Mesenchymal stem cell (in vitro differentiated cells and primary cell): ENCODE measurements around the gene GAS6.

Source experiments
- DNase-seq: peaks from one replicate; pipeline ENCODE4 v3.0.0-alpha.2; 2013
- H2AFZ ChIP-seq: one replicate; pipeline ENCODE4 v1.6.1; 2013; ENCODE audit warnings: low read depth, mild to moderate bottlenecking, control low read depth, inconsistent platforms, low read length, moderate library complexity
- H2AK5ac ChIP-seq: 2 replicates; pipeline ENCODE4 v1.6.1; 2013; ENCODE audit warnings: low read length, moderate library complexity, mild to moderate bottlenecking, inconsistent platforms; ENCODE audit not compliant: severe bottlenecking
- H2BK120ac ChIP-seq: one replicate; pipeline ENCODE4 v1.6.1; 2013; ENCODE audit warnings: low read depth, mild to moderate bottlenecking, inconsistent platforms, low read length, moderate library complexity
- H2BK12ac ChIP-seq, 2 experiments: one replicate each; pipeline ENCODE4 v1.6.1; 2013; ENCODE audit warnings: inconsistent platforms in 2 of 2, low read length in 2 of 2, mild to moderate bottlenecking in 2 of 2, moderate library complexity in 2 of 2, control low read depth in 1 of 2
- H2BK15ac ChIP-seq: one replicate; pipeline ENCODE4 v1.6.1; 2013; ENCODE audit warnings: mild to moderate bottlenecking, low read depth, inconsistent platforms; ENCODE audit not compliant: poor library complexity, severe bottlenecking
- H2BK5ac ChIP-seq: 2 replicates; pipeline ENCODE4 v1.6.1; 2013; ENCODE audit warnings: low read depth, mild to moderate bottlenecking, low read length, control low read depth, inconsistent platforms; ENCODE audit not compliant: poor library complexity, severe bottlenecking
- H3K14ac ChIP-seq, 2 experiments: one replicate each; pipeline ENCODE4 v1.6.1; 2013; ENCODE audit warnings: inconsistent platforms in 2 of 2, low read length in 2 of 2, control low read depth in 1 of 2, mild to moderate bottlenecking in 1 of 2, moderate library complexity in 1 of 2
- H3K18ac ChIP-seq, 2 experiments: one replicate each; pipeline ENCODE4 v1.6.1; 2013; ENCODE audit warnings: inconsistent platforms in 2 of 2, low read length in 2 of 2, control low read depth in 1 of 2, low read depth in 1 of 2, mild to moderate bottlenecking in 1 of 2
- H3K23ac ChIP-seq, 2 experiments: one replicate each; pipeline ENCODE4 v1.6.1; 2013; ENCODE audit warnings: inconsistent platforms in 2 of 2, low read length in 2 of 2, mild to moderate bottlenecking in 2 of 2, moderate library complexity in 2 of 2, control low read depth in 1 of 2
- H3K27ac ChIP-seq: 2 replicates; pipeline ENCODE4 v1.5.1; 2013; ENCODE audit warnings: mild to moderate bottlenecking, moderate library complexity, low read length, control low read depth, inconsistent platforms; ENCODE audit not compliant: poor library complexity, severe bottlenecking
- H3K27me3 ChIP-seq, 2 experiments: 2 replicates each; pipeline versions ENCODE4 v1.6.1 to v1.7.0; 2013; ENCODE audit warnings: low read length in 2 of 2, mild to moderate bottlenecking in 2 of 2, moderate library complexity in 2 of 2, control low read depth in 1 of 2, inconsistent platforms in 1 of 2; ENCODE audit not compliant: control insufficient read depth in 1 of 2, insufficient read depth in 1 of 2
- H3K36me3 ChIP-seq, 2 experiments: 2 replicates each; pipeline versions ENCODE4 v1.6.1 to v1.7.0; 2013; ENCODE audit warnings: low read length in 2 of 2, control low read depth in 1 of 2, inconsistent platforms in 1 of 2, low read depth in 1 of 2, mild to moderate bottlenecking in 1 of 2; ENCODE audit not compliant: insufficient read depth in 2 of 2, control insufficient read depth in 1 of 2
- H3K4ac ChIP-seq, 2 experiments: one replicate each; pipeline ENCODE4 v1.6.1; 2013; ENCODE audit warnings: inconsistent platforms in 2 of 2, low read length in 2 of 2, mild to moderate bottlenecking in 2 of 2, moderate library complexity in 2 of 2, control low read depth in 1 of 2, low read depth in 1 of 2
- H3K4me1 ChIP-seq: 2 replicates; pipeline ENCODE4 v1.6.1; 2013; ENCODE audit warnings: low read depth, low read length, control low read depth; ENCODE audit not compliant: control insufficient read depth, insufficient read depth
- H3K4me2 ChIP-seq: 2 replicates; pipeline ENCODE4 v1.6.1; 2013; ENCODE audit warnings: low read length, mild to moderate bottlenecking, inconsistent platforms; ENCODE audit not compliant: poor library complexity, severe bottlenecking
- H3K4me3 ChIP-seq, 2 experiments: 2 replicates each; pipeline versions ENCODE4 v1.5.1 to v1.7.0; 2013; ENCODE audit warnings: low read length in 2 of 2, mild to moderate bottlenecking in 2 of 2, control low read depth in 1 of 2, low read depth in 1 of 2; ENCODE audit not compliant: insufficient read depth in 1 of 2
- H3K79me1 ChIP-seq: replicated peaks from 2 replicates; pipeline ENCODE4 v1.6.1; 2013; ENCODE audit warnings: mild to moderate bottlenecking, control low read depth, low read length, inconsistent platforms; ENCODE audit not compliant: poor library complexity, severe bottlenecking
- H3K9ac ChIP-seq: 2 replicates; pipeline ENCODE4 v1.7.0; 2013; ENCODE audit warnings: mild to moderate bottlenecking, low read length, moderate library complexity
- H3K9me3 ChIP-seq: 2 replicates; pipeline ENCODE4 v1.7.0; 2013; ENCODE audit warnings: mild to moderate bottlenecking, low read length; ENCODE audit not compliant: control insufficient read depth
- H4K8ac ChIP-seq: one replicate; pipeline ENCODE4 v1.6.1; 2013; ENCODE audit warnings: inconsistent platforms, mild to moderate bottlenecking, low read length, moderate library complexity
- H4K91ac ChIP-seq: one replicate; pipeline ENCODE4 v1.6.1; 2013; ENCODE audit warnings: mild to moderate bottlenecking, low read length, inconsistent platforms
- WGBS: methylation state at CpG from one replicate; pipeline ENCODE4 v1.1.7; 2013; ENCODE audit warnings: mixed read lengths; 5-methylcytosine and 5-hydroxymethylcytosine counted together

GAS6 gene

GRCh38 chr13:113848431-113849260, 15.2 kb downstream of the GAS6 start:
- no peak overlapping the region for H3K9ac ChIP-seq

GRCh38 chr13:113848020-113848419, 15.9 kb downstream of the GAS6 start:
- Histone ChIP-seq H3K9ac (no peak overlapping the region), H2BK5ac (no peak overlapping the region), H3K27ac (no peak overlapping the region), H3K14ac (no peak overlapping the region), H3K27me3 (no peaks in the 10 kb centered on the region), H2AFZ (no peak overlapping the region), H4K91ac (no peak overlapping the region), H3K4ac (no peak overlapping the region), H3K4me2 (no peak overlapping the region), H3K23ac (no peak overlapping the region), H3K9me3 (no peaks in the 10 kb centered on the region), H3K36me3 (peaks cover 68 to 70% of the 10 kb centered on the region in 2 experiments), H2BK12ac (peak overlapping the region in 1 of 2 experiments; percentile 1), H3K18ac (no peak overlapping the region), H2BK120ac (no peak overlapping the region), H3K4me3 (no peak overlapping the region), H2AK5ac (peak overlapping the region; percentile 27), H3K79me1 (peaks cover 29% of the 10 kb centered on the region), H4K8ac (no peak overlapping the region), H2BK15ac (no peak overlapping the region), H3K4me1 (peaks cover 39% of the 10 kb centered on the region)
- WGBS, result 94% methylated on average over 8 of the region's 8 CpGs
- no peak for DNase-seq

More at GRCh38 chr13:113848431-113849260, 15.2 kb downstream of the GAS6 start:
- no peaks in the 10 kb centered on the region for H3K9me3 ChIP-seq
- no peak for DNase-seq
- peaks cover 43% of the 10 kb centered on the region for H3K4me1 ChIP-seq
- H3K4me2 ChIP-seq, result no peak overlapping the region
- no peak overlapping the region for H2AFZ ChIP-seq
- peaks cover 64% of the 10 kb centered on the region in 2 experiments for H3K36me3 ChIP-seq
- no peaks in the 10 kb centered on the region for H3K27me3 ChIP-seq
- peak overlapping the region in 1 of 2 experiments; percentile 83 for H3K18ac ChIP-seq
- H3K4me3 ChIP-seq, result no peak overlapping the region
- H4K8ac ChIP-seq, result peak overlapping the region; percentile 15
- peak overlapping the region; percentile 66 for H2BK15ac ChIP-seq
- peak overlapping the region in 1 of 2 experiments; percentile 88 for H2BK12ac ChIP-seq
- H3K27ac ChIP-seq, result no peak overlapping the region
- no peak overlapping the region for H2BK120ac ChIP-seq
- H3K4ac ChIP-seq, result peak overlapping the region in 1 of 2 experiments; percentile 74
- no peak overlapping the region for H3K14ac ChIP-seq
- H2AK5ac ChIP-seq, result peak overlapping the region; percentile 74
- H3K79me1 ChIP-seq, result peaks cover 24% of the 10 kb centered on the region
- WGBS, result 96% methylated on average over 15 of the region's 18 CpGs
- no peak overlapping the region for H2BK5ac ChIP-seq
- H4K91ac ChIP-seq, result peak overlapping the region; percentile 31
- H3K23ac ChIP-seq, result no peak overlapping the region

GRCh38 chr13:113846636-113847318, 17.1 kb downstream of the GAS6 start:
- H3K18ac ChIP-seq, result peak overlapping the region in 1 of 2 experiments; percentile 49
- no peak overlapping the region for H3K4ac ChIP-seq
- no peak overlapping the region for H3K27ac ChIP-seq
- H3K4me3 ChIP-seq, result no peak overlapping the region
- peaks cover 31% of the 10 kb centered on the region for H3K4me1 ChIP-seq
- no peak overlapping the region for H3K4me2 ChIP-seq
- no peak overlapping the region for H2BK5ac ChIP-seq
- H2BK15ac ChIP-seq, result no peak overlapping the region
- H3K79me1 ChIP-seq, result peaks cover 36% of the 10 kb centered on the region
- H2AK5ac ChIP-seq, result no peak overlapping the region
- peaks cover 68 to 81% of the 10 kb centered on the region in 2 experiments for H3K36me3 ChIP-seq
- no peak overlapping the region for H4K8ac ChIP-seq
- H3K9me3 ChIP-seq, result no peaks in the 10 kb centered on the region
- no peak overlapping the region for H2BK12ac ChIP-seq
- H3K9ac ChIP-seq, result no peak overlapping the region
- H2BK120ac ChIP-seq, result no peak overlapping the region
- no peak for DNase-seq
- no peak overlapping the region for H2AFZ ChIP-seq
- no peak overlapping the region for H3K23ac ChIP-seq
- no peak overlapping the region for H3K14ac ChIP-seq
- no peaks in the 10 kb centered on the region for H3K27me3 ChIP-seq
- 98% methylated on average over 28 of the region's 28 CpGs for WGBS
- peak overlapping the region; percentile 52 for H4K91ac ChIP-seq
